Keratinocyte (primary cell): ENCODE results near the gene INAFM2. TPM values are rescaled to one million over a fixed set of nuclear protein-coding genes. Genes with fewer than 3 reads are reported as not detected.

Experiments used
- DNase-seq: peaks from one replicate; pipeline ENCODE4 v3.0.0-alpha.2; 2011; ENCODE audit warnings: low read depth, missing footprints, low spot score
- FAIRE-seq: peaks from 2 replicates; lab custom pipeline; 2011; peaks lifted over from hg19 to GRCh38; lab: Jason Lieb, UNC
- H2AFZ ChIP-seq: 2 replicates; pipeline ENCODE4 v1.6.0; 2012; ENCODE audit warnings: low read length, control low read depth, inconsistent platforms; ENCODE audit not compliant: control insufficient read depth
- H3K27ac ChIP-seq: 2 replicates; pipeline ENCODE4 v1.5.1; 2011; ENCODE audit warnings: low read length; ENCODE audit not compliant: control insufficient read depth, insufficient read depth
- H3K27me3 ChIP-seq: 3 replicates; pipeline ENCODE4 v1.6.0; 2011; ENCODE audit warnings: low read length; ENCODE audit not compliant: control insufficient read depth, insufficient read depth; ENCODE audit errors: extremely low read depth
- H3K36me3 ChIP-seq, 2 experiments: 2 replicates in 1 of 2; 3 replicates in 1 of 2; pipeline ENCODE4 v1.5.1; 2011; ENCODE audit warnings: low read length in 2 of 2, mild to moderate bottlenecking in 1 of 2; ENCODE audit not compliant: control insufficient read depth in 2 of 2, insufficient read depth in 2 of 2; ENCODE audit errors: extremely low read depth in 1 of 2
- H3K4me1 ChIP-seq: 3 replicates; pipeline ENCODE4 v1.5.1; 2011; ENCODE audit warnings: low read length; ENCODE audit not compliant: control insufficient read depth, insufficient read depth; ENCODE audit errors: extremely low read depth
- H3K4me2 ChIP-seq: 3 replicates; pipeline ENCODE4 v1.6.0; 2011; ENCODE audit warnings: low read depth, low read length; ENCODE audit not compliant: control insufficient read depth, insufficient read depth; ENCODE audit errors: extremely low read depth
- H3K4me3 ChIP-seq, 3 experiments: fragments of 200-600 bp in 1 of 3; sonication (generic) in 1 of 3; 2 replicates in 2 of 3; 3 replicates in 1 of 3; pipeline ENCODE4 v1.5.1; 2011 to 2016; ENCODE audit warnings: low read length in 3 of 3, mild to moderate bottlenecking in 3 of 3, control low read depth in 2 of 3, inconsistent platforms in 1 of 3, low read depth in 1 of 3, mixed read lengths in 1 of 3, mixed run types in 1 of 3, moderate library complexity in 1 of 3; ENCODE audit not compliant: control insufficient read depth in 2 of 3, insufficient read depth in 2 of 3; ENCODE audit errors: extremely low read depth in 1 of 3
- H3K79me2 ChIP-seq: 2 replicates; pipeline ENCODE4 v1.6.0; 2012; ENCODE audit warnings: low read length; ENCODE audit not compliant: control insufficient read depth, insufficient read depth
- H3K9ac ChIP-seq: 3 replicates; pipeline ENCODE4 v1.6.0; 2011; ENCODE audit warnings: low read length; ENCODE audit not compliant: control insufficient read depth, insufficient read depth; ENCODE audit errors: extremely low read depth
- H3K9me1 ChIP-seq: 3 replicates; pipeline ENCODE4 v1.6.0; 2011; ENCODE audit warnings: low read length; ENCODE audit not compliant: control insufficient read depth, insufficient read depth; ENCODE audit errors: extremely low read depth
- H3K9me3 ChIP-seq: 2 replicates; pipeline ENCODE4 v1.5.1; 2012; ENCODE audit warnings: low read depth, low read length; ENCODE audit not compliant: control insufficient read depth
- H4K20me1 ChIP-seq: 3 replicates; pipeline ENCODE4 v1.6.0; 2011; ENCODE audit warnings: low read length; ENCODE audit not compliant: control insufficient read depth, insufficient read depth; ENCODE audit errors: extremely low read depth
- CTCF ChIP-seq, 3 experiments: IDR thresholded peaks in 1 of 3; conservative IDR thresholded peaks in 1 of 3; optimal IDR thresholded peaks in 1 of 3; 2 replicates in 2 of 3; 3 replicates in 1 of 3; pipeline versions ENCODE3 to v1.5.1; 2011; ENCODE audit warnings: low read length in 3 of 3, mild to moderate bottlenecking in 3 of 3, moderate library complexity in 2 of 3, control low read depth in 1 of 3, inconsistent platforms in 1 of 3; ENCODE audit not compliant: insufficient read depth in 2 of 3; ENCODE audit errors: extremely low read depth in 1 of 3
- EZH2 ChIP-seq: IDR thresholded peaks from one replicate; pipeline ENCODE4 v1.6.1; 2012; ENCODE audit warnings: inconsistent platforms, mild to moderate bottlenecking, low read length, moderate library complexity
- dilution Hi-C: fragments of 300-500 bp; cut with MboI; formaldehyde crosslinking; loops from one replicate; pipeline ENCODE4 v1.7.0; 2020; ENCODE audit warnings: low sequenced_read_pairs; ENCODE audit not compliant: extremely low pct_ligation_motif_present
- polyA plus RNA-seq, 5 experiments: library from polyadenylated mRNA; depleted of rRNA in 3 of 5; stranded (reverse) in 3 of 5; stranded (forward) in 1 of 5; unstranded in 1 of 5; fragments of >200 nt; gene quantifications; 1 replicate in 1 of 5; 2 replicates in 3 of 5; 3 replicates in 1 of 5; pipeline versions ENCODE4 v1.2.1 to v1.2.3, GENCODE V29; 2011 to 2012; ENCODE audit warnings: missing spikeins in 2 of 5, low read depth in 1 of 5, low replicate concordance in 1 of 5

The INAFM2 gene
- polyA plus RNA-seq, 1 donor (not counting 4 experiments of a cell fraction or from before 2014, with no cell fraction given) = 15.2 TPM

DNA sequence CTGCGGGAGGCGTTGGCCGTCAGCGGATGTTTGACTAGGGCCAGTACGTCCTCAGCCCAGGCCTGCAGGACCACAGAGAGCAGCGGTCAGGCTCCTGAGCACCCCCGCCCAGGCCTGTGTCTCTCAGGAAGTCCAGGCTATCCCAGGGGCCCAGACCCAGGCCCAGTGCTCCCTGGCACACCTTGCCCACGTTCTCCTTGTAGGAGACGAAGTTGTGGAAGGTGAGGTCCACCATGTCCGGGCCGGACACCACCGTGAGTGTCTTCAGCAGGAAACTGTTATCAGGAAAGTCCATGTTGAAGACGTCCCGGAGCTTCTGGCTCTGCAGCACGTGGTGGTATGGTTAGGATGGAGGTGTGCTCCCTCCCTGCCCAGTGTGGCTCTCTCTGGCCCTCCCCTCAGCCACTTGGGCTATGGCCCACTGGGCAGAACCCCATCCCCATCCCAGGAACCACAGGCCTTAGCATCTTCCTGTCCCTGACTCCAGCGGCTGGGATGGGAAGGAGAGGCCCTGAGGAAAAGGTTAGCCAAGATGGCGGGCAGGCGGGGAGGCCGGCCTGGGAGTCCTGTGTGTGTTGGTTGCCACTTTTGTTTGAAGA lies 21.1 kb upstream of the INAFM2 start:
- Histone ChIP-seq H4K20me1 (peaks cover 4% of the 10 kb centered on the region), H2AFZ (no peak overlapping the region), H3K9me1 (no peaks in the 10 kb centered on the region), H3K36me3 (no peaks in the 10 kb centered on the region), H3K79me2 (no peaks in the 10 kb centered on the region), H3K4me2 (no peak overlapping the region), H3K27me3 (peaks cover 19% of the 10 kb centered on the region), H3K4me1 (no peaks in the 10 kb centered on the region), H3K9me3 (no peaks in the 10 kb centered on the region), H3K9ac (no peak overlapping the region), H3K4me3 (no peak overlapping the region), H3K27ac (no peak overlapping the region)
- FAIRE-seq = no peak
- no peak for DNase-seq
- TF ChIP-seq EZH2 (no peak), CTCF (optimal IDR thresholded peaks at IDR 0.05 in 1 of 3, IDR thresholded peaks at IDR 0.05 in 1 of 3, conservative IDR thresholded peaks at IDR 0.05 in 1 of 3; ENCODE audit: extremely low read depth in 1 of 3, insufficient read depth in 2 of 3, low read length in 3 of 3) (no peak)
- dilution Hi-C loops = no loop called here

DNA sequence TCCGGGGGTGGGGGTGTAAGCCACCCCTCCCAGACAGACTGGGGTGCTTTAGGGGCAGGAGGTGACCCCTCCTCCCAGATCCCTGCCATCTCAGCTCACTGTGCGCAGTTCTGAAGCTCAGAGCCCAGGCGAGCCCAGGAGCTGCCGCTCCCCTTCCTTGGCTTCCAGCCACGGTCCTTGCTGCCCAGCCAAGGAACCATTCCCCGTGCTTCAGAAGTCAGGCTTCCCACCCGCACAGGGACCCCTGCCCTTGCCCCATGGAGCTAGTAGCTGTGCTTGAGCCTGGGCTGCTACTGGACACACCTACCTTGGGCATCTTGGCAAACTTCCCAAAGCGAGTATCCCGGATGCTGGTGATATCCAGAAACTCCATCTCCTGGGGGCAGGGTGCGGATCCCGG lies 20.5 kb upstream of the INAFM2 start:
- Histone ChIP-seq H3K27ac (no peak overlapping the region), H3K9me1 (no peaks in the 10 kb centered on the region), H3K27me3 (peaks cover 18% of the 10 kb centered on the region), H3K4me1 (no peaks in the 10 kb centered on the region), H4K20me1 (peaks cover 4% of the 10 kb centered on the region), H2AFZ (no peak overlapping the region), H3K9me3 (no peaks in the 10 kb centered on the region), H3K79me2 (no peaks in the 10 kb centered on the region), H3K9ac (no peak overlapping the region), H3K4me3 (no peak overlapping the region), H3K4me2 (no peak overlapping the region), H3K36me3 (no peaks in the 10 kb centered on the region)
- FAIRE-seq = no peak
- TF ChIP-seq EZH2 (no peak), CTCF (optimal IDR thresholded peaks at IDR 0.05 in 1 of 3, IDR thresholded peaks at IDR 0.05 in 1 of 3, conservative IDR thresholded peaks at IDR 0.05 in 1 of 3; ENCODE audit: extremely low read depth in 1 of 3, insufficient read depth in 2 of 3, low read length in 3 of 3) (no peak)
- no peak for DNase-seq
- dilution Hi-C loops = no loop called here
